H1 (cell line): Measurements from ENCODE around the gene TMEM9B.

ENCODE experiments used
- ATF3 ChIP-seq: IDR thresholded peaks from 2 replicates; pipeline ENCODE4 v1.6.1; 2011; ENCODE audit warnings: low read depth, mild to moderate bottlenecking, low read length; ENCODE audit not compliant: insufficient read depth
- CTCF ChIP-seq, 3 experiments: IDR thresholded peaks; 1 replicate in 2 of 3; 2 replicates in 1 of 3; pipeline versions ENCODE4 v1.5.1 to v1.6.1; 2011; ENCODE audit warnings: low read length in 3 of 3, mild to moderate bottlenecking in 3 of 3, inconsistent platforms in 2 of 3, low read depth in 1 of 3, moderate library complexity in 1 of 3; ENCODE audit not compliant: insufficient read depth in 1 of 3; ENCODE audit errors: control extremely low read depth in 1 of 3
- EZH2 ChIP-seq: fragments of 200-600 bp; sonication (generic); IDR thresholded peaks from 2 replicates; pipeline ENCODE4 v1.7.1; 2012; ENCODE audit warnings: low read depth, mild to moderate bottlenecking, moderate library complexity, low read length, inconsistent platforms; ENCODE audit not compliant: severe bottlenecking
- GTF2F1 ChIP-seq: IDR thresholded peaks from 2 replicates; pipeline ENCODE4 v1.6.1; 2012; ENCODE audit warnings: low read depth, low read length, improper control_type of control experiment, borderline replicate concordance
- POLR2A ChIP-seq, 2 experiments: IDR thresholded peaks; 1 replicate in 1 of 2; 2 replicates in 1 of 2; pipeline ENCODE4 v1.6.1; 2011; ENCODE audit warnings: low read depth in 2 of 2, low read length in 2 of 2, mild to moderate bottlenecking in 2 of 2; ENCODE audit errors: control extremely low read depth in 1 of 2

GRCh38 chr11:8933931-8934330 lies 30.3 kb downstream of the TMEM9B start:
- peak; percentile 52 to 69 (median 61) for TF ChIP-seq CTCF (IDR thresholded peaks at IDR 0.05; ENCODE audit: control extremely low read depth in 1 of 3, insufficient read depth in 1 of 3, low read depth in 1 of 3, low read length in 3 of 3)
- no peak for TF ChIP-seq POLR2A (IDR thresholded peaks at IDR 0.05; ENCODE audit: control extremely low read depth in 1 of 2, low read depth in 2 of 2, low read length in 2 of 2)
- TF ChIP-seq EZH2, result no peak
- TF ChIP-seq ATF3, result no peak
- no peak for TF ChIP-seq GTF2F1
